T47D (cell line): ENCODE measurements around the gene RIMS4.

Experiments
- DNase-seq, 2 experiments: peaks; one replicate each; pipeline versions ENCODE4 v3.0.0 to v3.0.0-alpha.2; 2011 to 2012; ENCODE audit warnings: low read depth in 1 of 2, low spot score in 1 of 2
- JUND ChIP-seq: IDR thresholded peaks from 2 replicates; pipeline ENCODE4 v1.6.1; 2012; ENCODE audit warnings: low read depth
- in situ Hi-C: cut with HindIII; loops from 2 replicates; pipeline ENCODE4 v1.10.0; 2016; ENCODE audit warnings: low sequenced_read_pairs, low pct_unique_long_range_greater_than_20kb

The RIMS4 gene

GRCh38 chr20:44817143-44817910 is 7.0 kb upstream of the RIMS4 start:
- DNase-seq: no peak
- in situ Hi-C loops: no loop called here
- no peak for TF ChIP-seq JUND

DNA sequence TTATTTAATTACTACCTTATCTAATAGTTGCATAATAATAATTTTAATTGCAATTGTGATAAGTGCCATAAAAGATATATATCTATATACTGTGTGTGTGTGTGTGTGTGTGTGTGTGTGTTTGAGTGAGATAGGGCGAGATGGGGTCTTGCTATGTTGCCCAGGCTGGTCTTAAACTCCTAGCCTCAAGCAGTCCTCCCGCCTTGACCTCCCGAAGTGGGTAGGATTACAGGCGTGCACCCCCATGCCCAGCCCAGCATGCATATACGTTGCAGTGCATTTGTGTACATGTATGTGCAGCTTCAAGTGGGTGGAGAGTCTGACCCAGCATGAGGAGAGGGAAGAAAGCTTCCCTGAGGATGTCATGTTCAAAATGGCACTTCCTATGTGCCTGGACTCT is 4.6 kb upstream of the RIMS4 start:
- no peak for TF ChIP-seq JUND
- DNase-seq: no peak
- in situ Hi-C loops: no loop called here

GRCh38 chr20:44811150-44811685 is 872 bp upstream of the RIMS4 start:
- TF ChIP-seq JUND: no peak
- in situ Hi-C loops: no loop called here
- no peak for DNase-seq

DNA sequence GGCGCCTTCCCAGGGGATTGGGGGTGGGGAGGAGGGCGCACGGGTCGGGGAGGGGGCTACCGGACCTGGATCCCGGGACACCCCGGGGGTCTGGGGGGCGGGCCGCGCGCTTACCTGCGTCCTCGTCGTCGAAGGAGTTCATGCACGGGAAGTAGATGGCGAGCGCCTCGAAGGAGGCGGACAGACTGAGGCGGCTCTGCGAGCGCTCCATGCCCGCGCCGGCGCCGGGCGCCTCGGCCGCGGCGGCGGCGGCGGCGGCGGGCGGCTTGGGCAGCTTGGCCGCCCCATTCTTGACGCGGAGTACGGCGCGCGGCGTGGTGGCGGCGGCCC is 320 bp downstream of the RIMS4 start:
- in situ Hi-C loops: no loop called here
- TF ChIP-seq JUND: no peak
- no peak for DNase-seq

DNA sequence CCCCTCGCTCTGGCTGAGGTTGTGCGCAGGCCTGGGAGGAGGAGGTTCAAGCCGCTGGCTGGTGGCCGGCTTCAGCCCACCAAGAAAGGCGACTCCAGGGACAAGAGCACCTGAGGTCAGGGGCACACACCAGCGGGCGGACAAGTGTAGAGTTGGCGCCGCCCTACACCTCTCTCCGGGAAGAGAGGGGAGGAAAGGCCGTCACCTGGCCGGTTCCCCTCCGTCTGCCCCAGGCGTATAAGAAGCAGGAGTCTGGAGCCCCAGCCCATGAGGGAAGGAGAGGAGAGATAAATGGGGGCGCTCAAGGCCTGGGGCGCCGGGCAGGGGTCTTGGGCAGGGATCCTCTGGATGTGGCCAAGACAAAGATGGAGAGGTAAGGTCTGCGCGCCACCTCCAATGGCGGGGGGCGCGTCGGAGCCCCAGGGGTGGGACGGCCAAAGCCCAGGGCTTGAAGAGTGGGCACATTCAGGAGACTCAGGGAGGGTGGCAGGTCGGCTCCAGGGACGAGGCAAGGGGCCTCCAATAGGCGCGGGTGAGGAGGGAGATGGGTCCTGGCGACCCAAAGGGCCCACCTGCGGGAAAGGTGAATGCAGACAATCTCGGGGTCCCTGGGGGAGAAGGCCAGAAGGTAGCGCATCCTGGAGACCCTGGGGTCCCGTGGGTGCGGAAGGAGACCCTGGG is 826 bp downstream of the RIMS4 start:
- TF ChIP-seq JUND: no peak
- DNase-seq: no peak
- in situ Hi-C loops: no loop called here

GRCh38 chr20:44807684-44808056 is 2.7 kb downstream of the RIMS4 start:
- no peak for TF ChIP-seq JUND
- DNase-seq: no peak
- in situ Hi-C loops: no loop called here

GRCh38 chr20:44807051-44807683 is 3.2 kb downstream of the RIMS4 start:
- in situ Hi-C loops: no loop called here
- TF ChIP-seq JUND: no peak

GRCh38 chr20:44805979-44806620 is 4.2 kb downstream of the RIMS4 start:
- in situ Hi-C loops: no loop called here
- DNase-seq: peak in 1 of 2 experiments; percentile 42
- no peak for TF ChIP-seq JUND

More at GRCh38 chr20:44807051-44807683, 3.2 kb downstream of the RIMS4 start:
- no peak for DNase-seq

GRCh38 chr20:44805335-44805978 is 4.9 kb downstream of the RIMS4 start:
- in situ Hi-C loops: no loop called here
- no peak for DNase-seq
- TF ChIP-seq JUND: no peak

GRCh38 chr20:44803383-44803941 is 6.9 kb downstream of the RIMS4 start:
- no peak for TF ChIP-seq JUND
- DNase-seq: no peak
- in situ Hi-C loops: no loop called here

DNA sequence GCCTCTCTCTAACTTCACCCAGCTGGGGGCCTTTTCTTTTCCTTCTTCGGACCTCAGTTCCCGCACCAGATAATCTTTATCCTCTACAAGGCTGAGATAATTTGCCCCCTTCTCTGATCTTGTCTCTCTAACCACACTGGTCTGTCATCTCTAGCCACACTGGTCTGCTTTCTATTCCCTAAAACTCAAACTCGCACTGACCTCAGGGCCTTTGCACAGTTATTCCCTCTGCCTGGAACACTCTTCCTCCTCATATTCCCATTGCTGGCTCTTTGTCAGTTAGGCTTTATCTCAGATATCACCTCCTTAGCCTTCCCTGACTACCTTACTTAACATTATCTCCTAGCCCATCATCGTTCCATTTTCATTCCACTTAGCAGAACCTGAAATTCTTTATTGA is 7.6 kb downstream of the RIMS4 start:
- TF ChIP-seq JUND: no peak
- in situ Hi-C loops: no loop called here
- no peak for DNase-seq
